Sigmoid colon (tissue), 7 donors: ENCODE results near the gene CMC1. TPM values are rescaled to one million over a fixed set of nuclear protein-coding genes. Genes with fewer than 3 reads are reported as not detected.

Experiments
- DNase-seq: peaks from one replicate; pipeline ENCODE4 v3.0.0-alpha.2; 2019
- H3K27ac ChIP-seq, 4 donors: fragments of 200-600 bp; sonication (generic); one replicate each; pipeline ENCODE4 v1.5.1; 2016 to 2019; ENCODE audit warnings: mild to moderate bottlenecking in 1 of 4
- H3K27me3 ChIP-seq, 3 donors: fragments of 200-600 bp; sonication (generic); one replicate each; pipeline ENCODE4 v1.5.1; 2019; ENCODE audit warnings: mild to moderate bottlenecking in 1 of 3
- H3K36me3 ChIP-seq, 4 donors: fragments of 200-600 bp; sonication (generic); one replicate each; pipeline ENCODE4 v1.5.1; 2016 to 2019
- H3K4me1 ChIP-seq, 4 donors: fragments of 200-600 bp; sonication (generic); one replicate each; pipeline ENCODE4 v1.5.1; 2017 to 2019
- H3K4me3 ChIP-seq, 4 donors: fragments of 200-600 bp; sonication (generic); one replicate each; pipeline ENCODE4 v1.5.1; 2017 to 2019; ENCODE audit warnings: mild to moderate bottlenecking in 2 of 4, moderate library complexity in 1 of 4
- H3K9me3 ChIP-seq, 4 donors: fragments of 200-600 bp in 3 of 4; sonication (generic) in 3 of 4; one replicate each; pipeline versions ENCODE4 v1.5.1 to v1.6.1; 2013 to 2019
- EP300 ChIP-seq, 4 donors: sonication (generic); formaldehyde crosslinking; IDR thresholded peaks; one replicate each; pipeline ENCODE4 v1.6.1; 2017; ENCODE audit warnings: antibody characterized with exemption in 4 of 4
- POLR2A ChIP-seq, 2 donors: fragments of 450-650 bp; IDR thresholded peaks; one replicate each; pipeline ENCODE4 v1.6.1; 2016; ENCODE audit warnings: antibody characterized with exemption in 2 of 2, mild to moderate bottlenecking in 2 of 2, moderate library complexity in 2 of 2
- POLR2AphosphoS5 ChIP-seq, 4 donors: sonication (generic); formaldehyde crosslinking; IDR thresholded peaks; one replicate each; pipeline ENCODE4 v1.6.1; 2017; ENCODE audit warnings: antibody characterized with exemption in 4 of 4
- WGBS, 2 donors: extraction: QIAGEN DNeasy Blood & Tissue Kit; methylation state at CpG; one replicate each; pipeline ENCODE4 v1.1.7; 2013; 5-methylcytosine and 5-hydroxymethylcytosine counted together
- intact Hi-C: fragments of 100-400 bp; cut with DNase I; formaldehyde crosslinking; loops from one replicate; pipeline ENCODE4 v1.15.1; 2023
- polyA plus RNA-seq, 3 donors: library from polyadenylated mRNA; stranded (reverse); fragments of 200-250 nt; gene quantifications; one replicate each; pipeline ENCODE4 v1.2.3, GENCODE V29; 2013
- total RNA-seq, 4 donors: library from RNA; depleted of rRNA; stranded (reverse); fragments of >200 nt; gene quantifications; one replicate each; pipeline ENCODE4 v1.1.0, GENCODE V29; 2016
- TF ChIP-seq, protein P1 (sequence below), 4 experiments: fragments of 450-650 bp in 3 of 4; fragments of 200-600 bp in 1 of 4; IDR thresholded peaks; one replicate each; pipeline ENCODE4 v1.5.1; 2016 to 2019; ENCODE audit warnings: antibody characterized with exemption in 4 of 4, mild to moderate bottlenecking in 3 of 4, moderate library complexity in 2 of 4
- donor health status: healthy with polysubstance abuse.
- donor health status: Bipolar disorder and iron deficiency.
- donor health status: healthy.

Gene CMC1
- total and polyA plus RNA-seq, 7 donors: 6.1 to 111 (median 16.9) TPM

DNA sequence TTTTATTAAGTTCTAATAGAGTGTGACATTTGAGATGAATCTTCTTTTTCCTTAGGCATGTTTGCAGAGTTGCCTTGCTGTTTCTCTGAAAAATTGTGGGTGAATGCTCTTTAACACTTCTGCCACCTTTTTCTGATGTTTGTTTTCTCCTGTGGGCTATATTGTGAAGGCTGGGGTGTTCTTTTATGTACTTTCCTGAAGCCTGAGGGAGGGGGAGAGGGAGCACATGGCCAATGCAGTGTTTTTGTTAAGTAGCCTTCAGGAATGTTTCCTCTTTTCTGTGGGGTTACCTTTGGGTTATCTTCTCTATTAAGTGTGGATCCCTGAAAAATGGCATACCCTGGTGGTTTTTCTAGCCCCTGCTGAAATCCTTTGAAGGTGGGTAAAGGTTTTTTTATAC is 50.2 kb downstream of the CMC1 start:
- Histone ChIP-seq H3K4me3 (no peak overlapping the region), H3K27ac (no peak overlapping the region), H3K27me3 (no peaks in the 10 kb centered on the region), H3K36me3 (no peaks in the 10 kb centered on the region), H3K9me3 (no peaks in the 10 kb centered on the region), H3K4me1 (peaks cover 0 to 5% (median 0%) of the 10 kb centered on the region in 4 donors)
- intact Hi-C loops: no loop called here
- no peak for DNase-seq
- no peak for TF ChIP-seq POLR2A (IDR thresholded peaks at IDR 0.05)
- TF ChIP-seq EP300 (IDR thresholded peaks at IDR 0.05): no peak
- TF ChIP-seq POLR2AphosphoS5 (IDR thresholded peaks at IDR 0.05): no peak
- TF ChIP-seq, protein P1, sequence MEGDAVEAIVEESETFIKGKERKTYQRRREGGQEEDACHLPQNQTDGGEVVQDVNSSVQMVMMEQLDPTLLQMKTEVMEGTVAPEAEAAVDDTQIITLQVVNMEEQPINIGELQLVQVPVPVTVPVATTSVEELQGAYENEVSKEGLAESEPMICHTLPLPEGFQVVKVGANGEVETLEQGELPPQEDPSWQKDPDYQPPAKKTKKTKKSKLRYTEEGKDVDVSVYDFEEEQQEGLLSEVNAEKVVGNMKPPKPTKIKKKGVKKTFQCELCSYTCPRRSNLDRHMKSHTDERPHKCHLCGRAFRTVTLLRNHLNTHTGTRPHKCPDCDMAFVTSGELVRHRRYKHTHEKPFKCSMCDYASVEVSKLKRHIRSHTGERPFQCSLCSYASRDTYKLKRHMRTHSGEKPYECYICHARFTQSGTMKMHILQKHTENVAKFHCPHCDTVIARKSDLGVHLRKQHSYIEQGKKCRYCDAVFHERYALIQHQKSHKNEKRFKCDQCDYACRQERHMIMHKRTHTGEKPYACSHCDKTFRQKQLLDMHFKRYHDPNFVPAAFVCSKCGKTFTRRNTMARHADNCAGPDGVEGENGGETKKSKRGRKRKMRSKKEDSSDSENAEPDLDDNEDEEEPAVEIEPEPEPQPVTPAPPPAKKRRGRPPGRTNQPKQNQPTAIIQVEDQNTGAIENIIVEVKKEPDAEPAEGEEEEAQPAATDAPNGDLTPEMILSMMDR (IDR thresholded peaks at IDR 0.05): no peak

DNA sequence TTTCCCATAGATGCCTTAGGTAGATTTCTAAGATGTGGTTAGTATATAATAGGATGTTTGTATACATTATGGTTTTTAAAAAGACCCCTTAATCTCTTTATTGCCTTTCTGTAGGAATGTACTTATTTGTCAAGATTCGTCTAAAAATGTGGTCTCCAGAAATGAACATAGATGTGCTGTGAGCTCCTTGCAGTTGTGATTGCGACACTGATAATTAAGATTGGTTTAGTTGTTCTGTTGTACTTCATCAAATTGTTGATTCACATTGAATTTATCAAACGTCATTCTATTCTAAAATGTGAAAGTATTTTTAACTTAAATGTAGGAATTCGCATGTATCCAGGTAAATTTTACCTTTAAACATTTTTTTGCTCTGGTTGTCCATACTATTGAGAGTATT is 51.2 kb downstream of the CMC1 start:
- Histone ChIP-seq H3K9me3 (no peaks in the 10 kb centered on the region), H3K4me3 (no peak overlapping the region), H3K27ac (no peak overlapping the region), H3K36me3 (no peaks in the 10 kb centered on the region), H3K27me3 (no peaks in the 10 kb centered on the region), H3K4me1 (peaks cover 0 to 5% (median 0%) of the 10 kb centered on the region in 4 donors)
- DNase-seq: no peak
- TF ChIP-seq, protein P1 (IDR thresholded peaks at IDR 0.05): no peak
- TF ChIP-seq EP300 (IDR thresholded peaks at IDR 0.05) (no peak), POLR2A (IDR thresholded peaks at IDR 0.05) (no peak), POLR2AphosphoS5 (IDR thresholded peaks at IDR 0.05) (no peak)
- WGBS, 2 donors: 85 to 87% methylated on average over 4 of the region's 4 CpGs
- intact Hi-C loops: no loop called here

DNA sequence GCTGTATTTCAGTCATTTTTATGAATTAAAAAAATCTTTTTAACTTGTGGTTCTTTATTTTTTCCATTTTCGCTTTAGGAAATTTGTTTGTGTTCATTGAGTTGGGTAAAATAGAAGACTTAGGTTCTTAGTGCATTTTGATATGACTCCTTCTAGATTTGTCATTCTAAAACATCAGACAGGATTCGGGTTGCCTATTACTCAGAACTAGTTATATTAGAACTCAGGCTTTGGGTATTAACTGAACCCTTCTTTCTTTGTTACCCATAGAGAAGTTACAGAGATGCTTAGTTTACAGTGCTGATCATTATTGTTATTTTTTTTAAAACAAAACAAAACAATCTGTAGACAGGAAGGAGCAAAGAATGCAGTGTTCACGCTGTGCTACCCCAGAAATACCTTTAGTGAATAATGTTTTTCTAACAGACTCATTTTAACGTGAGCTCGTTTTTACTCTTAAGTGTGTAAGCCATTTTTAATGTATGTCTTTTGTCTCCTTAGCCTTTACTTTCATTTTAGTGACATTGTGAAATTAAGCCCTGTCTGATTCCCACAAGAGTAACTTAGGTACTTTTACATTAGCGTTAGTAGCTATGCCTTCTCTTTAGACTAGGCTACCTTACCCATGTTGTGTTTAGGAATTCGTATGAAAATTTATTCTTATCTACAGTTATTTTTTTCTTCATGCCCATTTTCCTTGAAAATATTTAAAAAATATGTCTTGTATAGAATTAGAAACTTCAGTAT is 53.4 kb downstream of the CMC1 start:
- Histone ChIP-seq H3K9me3 (no peaks in the 10 kb centered on the region), H3K27ac (no peak overlapping the region), H3K27me3 (no peaks in the 10 kb centered on the region), H3K4me1 (peaks cover 0 to 5% (median 0%) of the 10 kb centered on the region in 4 donors), H3K4me3 (no peak overlapping the region), H3K36me3 (no peaks in the 10 kb centered on the region)
- intact Hi-C loops: no loop called here
- DNase-seq: no peak
- TF ChIP-seq POLR2A (IDR thresholded peaks at IDR 0.05) (no peak), EP300 (IDR thresholded peaks at IDR 0.05) (no peak), POLR2AphosphoS5 (IDR thresholded peaks at IDR 0.05) (no peak)
- TF ChIP-seq, protein P1 (IDR thresholded peaks at IDR 0.05): no peak
- 87 to 93% methylated on average over 7 of the region's 7 CpGs for WGBS, 2 donors

DNA sequence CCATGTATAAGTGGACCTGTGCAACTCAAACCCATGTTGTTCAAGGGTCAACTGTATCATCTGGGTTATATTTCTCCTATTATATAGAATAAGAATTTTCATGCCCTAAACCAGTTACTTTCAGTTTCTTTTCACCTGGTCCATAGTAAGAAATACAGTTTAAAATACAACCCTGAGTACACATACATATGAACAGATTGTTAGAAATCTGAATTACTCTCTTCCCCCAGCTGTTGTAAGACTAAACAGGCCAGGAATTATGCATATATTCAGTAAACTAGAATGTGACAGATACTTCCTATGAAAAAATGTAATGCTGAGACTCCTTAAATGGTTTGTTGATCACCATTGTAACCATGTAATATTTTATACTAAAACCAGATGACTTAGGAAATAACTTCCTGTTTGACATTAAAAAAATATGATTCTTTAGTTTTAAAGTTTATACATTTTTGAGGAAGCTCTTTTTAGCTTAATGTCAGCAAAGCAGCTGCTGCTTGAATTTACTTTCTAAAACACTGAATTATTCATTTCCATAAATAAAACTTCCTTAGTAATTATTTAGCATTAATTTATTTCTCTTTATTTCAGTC is 54.6 kb downstream of the CMC1 start:
- no peaks in the 10 kb centered on the region for H3K27me3 ChIP-seq
- H3K9me3 ChIP-seq: no peaks in the 10 kb centered on the region
- TF ChIP-seq POLR2AphosphoS5 (IDR thresholded peaks at IDR 0.05): no peak
- no peak for TF ChIP-seq EP300 (IDR thresholded peaks at IDR 0.05)
- H3K4me3 ChIP-seq: no peak overlapping the region
- H3K27ac ChIP-seq: no peak overlapping the region
- peaks cover 0 to 5% (median 0%) of the 10 kb centered on the region in 4 donors for H3K4me1 ChIP-seq
- no peaks in the 10 kb centered on the region for H3K36me3 ChIP-seq
- intact Hi-C loops: no loop called here
- no peak for DNase-seq

DNA sequence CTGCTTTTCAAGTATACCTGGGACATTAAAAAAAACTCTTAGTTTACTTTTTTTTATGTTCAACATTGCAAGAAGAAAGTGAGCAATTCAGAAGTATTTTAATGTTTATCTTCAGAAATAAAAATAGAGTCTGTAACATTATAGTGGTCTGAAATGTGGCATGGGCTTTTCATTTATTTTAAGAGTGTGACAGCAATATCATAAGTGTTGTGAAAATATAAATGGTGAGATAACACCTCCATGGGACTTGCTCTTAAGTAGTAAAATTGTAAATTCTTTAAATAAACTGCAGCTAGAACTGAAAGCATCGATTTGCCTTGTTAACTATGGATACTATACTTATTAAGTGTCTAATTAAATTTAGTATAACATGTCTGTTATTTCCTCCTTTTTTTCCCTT is 58.3 kb downstream of the CMC1 start:
- intact Hi-C loops: no loop called here
- H3K27me3 ChIP-seq: no peaks in the 10 kb centered on the region
- peaks cover 0 to 5% (median 0%) of the 10 kb centered on the region in 4 donors for H3K4me1 ChIP-seq
- no peaks in the 10 kb centered on the region for H3K9me3 ChIP-seq
- H3K4me3 ChIP-seq: no peak overlapping the region
- WGBS, 2 donors: 89 to 98% methylated on average over 1 of the region's 1 CpG
- no peak for DNase-seq
- no peak overlapping the region for H3K27ac ChIP-seq
- TF ChIP-seq POLR2A (IDR thresholded peaks at IDR 0.05) (no peak), EP300 (IDR thresholded peaks at IDR 0.05) (no peak), POLR2AphosphoS5 (IDR thresholded peaks at IDR 0.05) (no peak)
- TF ChIP-seq, protein P1 (IDR thresholded peaks at IDR 0.05): no peak
- no peaks in the 10 kb centered on the region for H3K36me3 ChIP-seq
